HG02885 (cell line): ENCODE data around the gene TREM2.
"Not testable (repeated sequence)": the region's sequence is repeated elsewhere in the genome, so short reads cannot be mapped to it uniquely, and the experiment has no call there.

Experiments used
- ATAC-seq: cut with Tn5 transposase; IDR thresholded peaks from one replicate; pipeline ENCODE4 v1.9.1; 2021; ENCODE audit warnings: mild to moderate bottlenecking; ENCODE audit not compliant: unreplicated experiment, poor library complexity

Gene TREM2

GRCh38 chr6:41162687-41163418, at the start of gene TREM2:
TSS of gene TREM2 (minus strand) at chr6:41163116. CDS start at chr6:41163082, 34 bp downstream.
- no peak for ATAC-seq

GRCh38 chr6:41209547-41210320, 46.8 kb upstream of the TREM2 start:
- no peak for ATAC-seq

- ATAC-seq, result no peak
Measured at GRCh38 chr6:41208439-41209106, 45.7 kb upstream of the TREM2 start.

- no peak for ATAC-seq
Measured at GRCh38 chr6:41204156-41204555, 41.2 kb upstream of the TREM2 start.

GRCh38 chr6:41201764-41202173, 38.9 kb upstream of the TREM2 start:
- ATAC-seq, result no peak

- ATAC-seq, result no peak
Measured at GRCh38 chr6:41200901-41201763, 38.2 kb upstream of the TREM2 start, which contains the start of gene TREML2. TSS of gene TREML2 (minus strand) at chr6:41201149. CDS start at chr6:41201008, 141 bp downstream.

- ATAC-seq, result peak; percentile 24
Measured at GRCh38 chr6:41200296-41200900, 37.5 kb upstream of the TREM2 start.

- ATAC-seq, result peak; percentile 68
Measured at GRCh38 chr6:41199552-41200246, 36.8 kb upstream of the TREM2 start.

- no peak for ATAC-seq
Measured at GRCh38 chr6:41197234-41197633, 34.3 kb upstream of the TREM2 start.

GRCh38 chr6:41194386-41194785, 31.5 kb upstream of the TREM2 start:
- no peak for ATAC-seq

- no peak for ATAC-seq
Measured at GRCh38 chr6:41193884-41194283, 31.0 kb upstream of the TREM2 start.

- ATAC-seq, result no peak
Measured at GRCh38 chr6:41193171-41193734, 30.3 kb upstream of the TREM2 start.

- no peak for ATAC-seq
Measured at GRCh38 chr6:41191569-41191968, 28.7 kb upstream of the TREM2 start.

GRCh38 chr6:41190791-41191190, 27.9 kb upstream of the TREM2 start:
- ATAC-seq, result no peak

GRCh38 chr6:41189967-41190366, 27.1 kb upstream of the TREM2 start:
- no peak for ATAC-seq

- not testable (repeated sequence) for ATAC-seq
Measured at GRCh38 chr6:41189046-41189445, 26.1 kb upstream of the TREM2 start.

GRCh38 chr6:41187924-41188886, 25.3 kb upstream of the TREM2 start:
- ATAC-seq, result no peak
